GM06990 (cell line): ENCODE results near the gene HCN4.
"Not testable (repeated sequence)": the region's sequence is repeated elsewhere in the genome, so short reads cannot be mapped to it uniquely, and the experiment has no call there.

Source experiments
- DNase-seq: peaks from one replicate; pipeline ENCODE4 v3.0.0-alpha.2; 2011; ENCODE audit not compliant: insufficient read length; ENCODE audit errors: extremely low read depth
- H3K27me3 ChIP-seq: replicated peaks from 2 replicates; pipeline ENCODE4 v1.6.0; 2011; ENCODE audit warnings: low read length; ENCODE audit not compliant: control insufficient read depth, insufficient read depth
- H3K36me3 ChIP-seq: 2 replicates; pipeline ENCODE4 v1.5.1; 2011; ENCODE audit warnings: low read length; ENCODE audit not compliant: control insufficient read depth, insufficient read depth
- H3K4me3 ChIP-seq: replicated peaks from 2 replicates; pipeline ENCODE4 v1.5.1; 2011; ENCODE audit warnings: low read depth, mild to moderate bottlenecking, control low read depth, low read length
- CTCF ChIP-seq: IDR thresholded peaks from 2 replicates; pipeline ENCODE4 v1.5.1; 2011; ENCODE audit warnings: low read length, control low read depth, mild to moderate bottlenecking, inconsistent platforms; ENCODE audit not compliant: insufficient read depth, poor library complexity, severe bottlenecking

The HCN4 gene

DNA sequence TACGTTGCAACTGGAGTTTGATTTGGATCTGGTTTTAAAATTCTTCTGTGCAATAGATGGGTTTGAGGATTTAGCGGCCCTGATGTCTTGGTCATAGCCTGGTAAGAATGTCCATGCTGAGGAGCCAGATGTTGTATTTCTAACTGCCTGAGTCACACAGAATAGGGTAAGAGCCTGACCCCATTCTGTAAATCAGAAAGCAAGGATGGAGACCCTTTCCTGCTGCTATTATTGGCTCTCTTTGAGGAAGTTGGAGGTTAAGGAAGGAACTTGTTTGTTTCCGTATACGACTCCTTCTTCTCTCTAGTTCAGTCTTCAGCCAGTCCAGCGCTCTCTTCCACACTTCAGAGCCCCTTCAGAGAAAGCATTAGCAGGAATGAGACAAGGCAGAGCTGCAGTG lies 65.1 kb downstream of the HCN4 start:
- H3K27me3 ChIP-seq: no peaks in the 10 kb centered on the region
- TF ChIP-seq CTCF: no peak
- no peak for DNase-seq
- H3K36me3 ChIP-seq: no peaks in the 10 kb centered on the region
- no peak overlapping the region for H3K4me3 ChIP-seq

- not testable (repeated sequence) for H3K27me3 ChIP-seq, H3K36me3 ChIP-seq, DNase-seq
These were observed 68.5 kb downstream of the HCN4 start for GRCh38 chr15:73300286-73300685.

DNA sequence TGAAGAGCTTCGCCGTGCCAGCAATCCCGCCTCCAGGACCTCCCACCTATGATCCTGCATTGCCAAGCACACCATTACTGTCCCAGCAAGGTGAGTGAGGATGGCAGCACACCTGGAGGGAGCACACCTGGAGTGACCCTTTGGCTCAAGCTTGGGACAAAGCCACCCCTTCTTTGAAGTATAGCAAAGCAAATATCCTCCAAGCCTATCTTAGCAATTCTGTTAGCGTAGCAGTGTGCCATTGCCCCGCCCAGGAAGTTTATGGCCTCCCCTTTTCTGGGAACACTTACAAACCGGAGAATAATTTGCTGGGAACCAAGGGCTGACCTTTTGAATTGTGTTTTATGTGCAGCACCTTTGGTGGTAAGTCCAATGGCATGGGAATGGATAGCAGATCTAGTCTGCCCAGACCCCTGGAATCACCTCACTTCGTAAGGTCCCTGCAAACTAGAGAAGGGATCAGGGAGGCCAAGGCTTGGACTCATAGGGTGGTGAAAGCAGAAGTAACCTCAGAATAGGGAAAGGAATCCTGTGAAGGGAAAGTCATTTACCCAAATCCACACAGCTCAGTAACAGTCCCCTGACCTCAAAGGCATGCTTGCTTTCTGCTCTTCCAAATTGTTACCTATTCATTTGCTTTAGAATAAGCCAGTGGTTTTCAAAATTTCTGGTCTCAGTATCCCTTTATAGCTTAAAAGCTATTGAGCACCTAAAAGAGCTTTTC lies 70.1 kb downstream of the HCN4 start:
- no peak for TF ChIP-seq CTCF
- Histone ChIP-seq H3K4me3 (no peak overlapping the region), H3K27me3 (no peaks in the 10 kb centered on the region; the same call in 1 of the 2 replicates), H3K36me3 (no peaks in the 10 kb centered on the region)
- no peak for DNase-seq

More at GRCh38 chr15:73300286-73300685, 68.5 kb downstream of the HCN4 start:
- H3K4me3 ChIP-seq: not testable (repeated sequence)

DNA sequence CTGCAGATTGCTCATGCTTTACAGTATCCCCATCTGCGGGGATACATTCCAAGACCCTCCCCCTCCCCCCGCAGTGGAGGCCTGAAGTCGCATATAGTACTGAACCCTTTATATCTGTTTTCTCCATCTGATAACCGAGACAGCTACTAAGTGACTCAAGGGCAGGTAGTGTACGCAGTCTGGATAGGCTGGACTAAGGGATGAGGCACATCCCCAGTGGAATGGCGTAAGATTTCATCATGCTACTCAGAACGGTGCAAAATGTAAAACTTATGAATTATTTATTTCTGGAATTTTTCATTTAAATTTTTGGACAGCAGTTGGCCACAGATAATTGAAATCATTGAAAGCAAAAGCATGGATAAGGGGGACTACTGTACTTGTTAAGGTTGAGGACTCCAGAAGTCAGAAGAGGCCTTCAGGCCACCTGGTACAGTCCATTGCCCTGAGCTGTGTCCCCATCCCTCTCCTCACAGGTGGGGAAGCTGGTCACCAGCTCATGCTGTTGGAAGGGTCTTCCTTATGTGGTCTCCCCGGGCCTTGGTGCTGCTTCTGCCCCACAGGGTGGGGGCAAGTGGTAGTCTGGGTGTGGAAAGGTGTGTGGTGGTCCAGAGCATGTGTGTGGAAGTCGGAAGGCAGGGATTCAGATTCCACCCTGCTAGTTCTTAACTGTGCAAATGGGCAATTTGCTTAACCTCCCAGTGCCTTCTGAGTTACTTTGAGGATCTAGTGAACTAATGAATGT lies 72.0 kb downstream of the HCN4 start:
- Histone ChIP-seq H3K36me3 (no peaks in the 10 kb centered on the region), H3K4me3 (no peak overlapping the region), H3K27me3 (no peaks in the 10 kb centered on the region; the same call in 1 of the 2 replicates)
- DNase-seq: no peak
- no peak for TF ChIP-seq CTCF

GRCh38 chr15:73295630-73296286 lies 73.0 kb downstream of the HCN4 start:
- no peak for DNase-seq
- Histone ChIP-seq H3K4me3 (no peak overlapping the region), H3K36me3 (no peaks in the 10 kb centered on the region), H3K27me3 (no peaks in the 10 kb centered on the region; the same call in 1 of the 2 replicates)
- TF ChIP-seq CTCF: no peak

GRCh38 chr15:73293773-73294172 lies 75.0 kb downstream of the HCN4 start:
- Histone ChIP-seq H3K36me3 (no peaks in the 10 kb centered on the region), H3K27me3 (no peaks in the 10 kb centered on the region; the same call in 1 of the 2 replicates), H3K4me3 (no peak overlapping the region)
- TF ChIP-seq CTCF: no peak
- no peak for DNase-seq
